Esophagus (tissue), 2 donors: ENCODE results near the gene CALD1. TPM values are rescaled to one million over a fixed set of nuclear protein-coding genes. Genes with fewer than 3 reads are reported as not detected.

ENCODE experiments used
- H3K27ac ChIP-seq, 2 donors: one replicate each; pipeline ENCODE4 v1.5.1; 2013; ENCODE audit warnings: low read depth in 2 of 2, mild to moderate bottlenecking in 2 of 2, inconsistent platforms in 1 of 2, low read length in 1 of 2, moderate library complexity in 1 of 2
- H3K27me3 ChIP-seq, 2 donors: one replicate each; pipeline ENCODE4 v1.6.1; 2013; ENCODE audit warnings: low read length in 2 of 2, control low read depth in 1 of 2, mild to moderate bottlenecking in 1 of 2; ENCODE audit not compliant: insufficient read depth in 2 of 2, control insufficient read depth in 1 of 2
- H3K36me3 ChIP-seq, 2 donors: one replicate each; pipeline ENCODE4 v1.6.1; 2013; ENCODE audit warnings: low read length in 1 of 2; ENCODE audit not compliant: control insufficient read depth in 2 of 2, insufficient read depth in 2 of 2
- H3K4me1 ChIP-seq, 2 donors: one replicate each; pipeline ENCODE4 v1.6.1; 2013; ENCODE audit warnings: low read length in 1 of 2; ENCODE audit not compliant: control insufficient read depth in 2 of 2, insufficient read depth in 2 of 2
- H3K4me3 ChIP-seq, 2 donors: one replicate each; pipeline ENCODE4 v1.5.1; 2013; ENCODE audit warnings: low read length in 2 of 2, mild to moderate bottlenecking in 2 of 2, low read depth in 1 of 2, moderate library complexity in 1 of 2
- H3K9me3 ChIP-seq, 2 donors: one replicate each; pipeline ENCODE4 v1.6.1; 2013; ENCODE audit warnings: mild to moderate bottlenecking in 2 of 2, low read depth in 1 of 2, low read length in 1 of 2, moderate library complexity in 1 of 2; ENCODE audit not compliant: control insufficient read depth in 2 of 2, insufficient read depth in 1 of 2
- WGBS, 2 donors: extraction: QIAGEN DNeasy Blood & Tissue Kit; methylation state at CpG; one replicate each; pipeline ENCODE4 v1.1.7; 2013; 5-methylcytosine and 5-hydroxymethylcytosine counted together
- polyA plus RNA-seq, 2 donors: library from polyadenylated mRNA; stranded (reverse); fragments of 200-250 nt; gene quantifications; one replicate each; pipeline ENCODE4 v1.2.3, GENCODE V29; 2013
- donor health status: healthy with polysubstance abuse.
- donor health status: Bipolar disorder and iron deficiency.

CALD1 gene
- polyA plus RNA-seq, 2 donors: 93.4 to 128 TPM

DNA sequence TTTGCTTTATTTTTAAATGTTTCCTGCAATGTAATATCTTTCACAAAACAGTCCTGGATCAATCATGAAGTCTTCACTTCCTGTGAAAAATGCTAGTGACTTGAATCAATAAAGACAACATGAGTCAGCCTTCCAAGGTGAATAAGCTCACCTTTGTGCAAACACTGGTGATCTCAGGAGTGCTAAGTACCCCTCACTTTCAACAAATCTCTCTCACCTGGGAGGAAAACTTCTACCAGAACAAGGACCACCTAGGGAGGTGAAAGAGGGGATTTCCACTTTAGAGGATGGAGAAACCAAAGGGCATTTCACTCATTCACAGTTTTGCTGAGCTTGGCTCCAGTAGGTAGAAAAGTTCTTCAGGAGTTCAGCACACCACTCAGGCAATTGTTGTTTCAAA is 64.8 kb downstream of the CALD1 start:
- Histone ChIP-seq H3K4me3 (no peak overlapping the region), H3K36me3 (no peaks in the 10 kb centered on the region), H3K4me1 (peaks cover 2 to 4% of the 10 kb centered on the region in 2 donors), H3K27me3 (no peaks in the 10 kb centered on the region), H3K9me3 (no peaks in the 10 kb centered on the region), H3K27ac (no peak overlapping the region)

DNA sequence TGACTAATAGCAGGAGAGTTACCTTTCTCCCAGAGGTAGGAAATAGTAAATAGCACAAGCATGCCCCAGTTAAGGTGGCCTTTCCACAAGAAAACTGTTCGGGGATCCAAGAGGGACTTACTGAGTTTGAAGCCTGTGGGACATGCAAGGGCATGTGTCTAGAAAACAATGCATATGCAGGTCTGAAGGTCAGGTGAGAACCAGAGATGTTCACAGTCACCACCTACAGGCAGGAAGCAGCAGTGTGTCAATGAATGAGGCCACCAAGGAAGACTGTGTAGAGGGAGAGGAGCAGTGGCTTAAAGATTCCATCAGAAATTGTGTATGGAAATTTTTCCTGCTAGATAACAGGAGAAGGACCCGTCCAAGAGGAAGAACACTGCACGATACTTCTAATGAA is 66.0 kb downstream of the CALD1 start:
- peaks cover 2 to 5% of the 10 kb centered on the region in 2 donors for H3K4me1 ChIP-seq
- 63 to 65% methylated on average over 3 of the region's 3 CpGs for WGBS, 2 donors
- H3K4me3 ChIP-seq: no peak overlapping the region
- H3K27me3 ChIP-seq: no peaks in the 10 kb centered on the region
- H3K27ac ChIP-seq: no peak overlapping the region
- H3K36me3 ChIP-seq: no peaks in the 10 kb centered on the region
- no peaks in the 10 kb centered on the region for H3K9me3 ChIP-seq

DNA sequence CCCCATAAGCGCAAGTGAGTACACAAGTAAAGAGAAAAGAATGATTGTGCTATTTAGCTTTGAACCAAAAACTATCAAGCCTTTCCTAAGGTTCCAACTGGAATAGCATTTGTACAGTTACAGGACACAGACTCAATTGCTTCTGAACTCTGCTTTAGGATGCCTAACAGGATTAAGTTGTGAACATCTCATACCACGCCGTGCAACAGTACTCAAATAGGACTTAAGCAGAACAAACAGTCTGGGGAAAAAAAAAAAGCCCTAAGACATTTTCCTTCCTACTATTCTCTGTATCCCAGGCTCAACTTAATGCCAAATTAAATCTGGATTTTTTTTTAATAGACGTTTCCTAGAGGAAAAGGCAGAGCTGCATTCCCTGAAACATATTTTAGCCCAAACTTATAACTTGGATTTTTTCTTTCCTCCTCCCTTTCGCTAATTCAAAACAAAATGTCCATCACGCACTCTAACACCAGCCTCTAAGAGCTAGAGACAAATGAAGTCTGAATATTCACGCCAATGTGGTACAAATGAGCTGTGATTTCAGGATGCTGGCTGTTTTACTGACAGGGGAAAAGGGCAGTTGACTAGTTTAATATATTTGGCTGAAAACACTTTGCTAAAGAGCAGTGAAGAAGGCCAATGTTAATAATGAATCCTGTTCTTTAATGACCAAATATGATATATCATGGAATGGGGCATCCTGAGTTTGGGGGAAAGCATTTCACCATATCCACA is 68.6 kb downstream of the CALD1 start:
- Histone ChIP-seq H3K36me3 (no peaks in the 10 kb centered on the region), H3K9me3 (peaks cover 0 to 2% of the 10 kb centered on the region in 2 donors), H3K27ac (peak overlapping the region; percentile 24 to 57), H3K4me3 (no peak overlapping the region), H3K4me1 (peaks cover 2 to 4% of the 10 kb centered on the region in 2 donors), H3K27me3 (no peaks in the 10 kb centered on the region)
- 65 to 73% methylated on average over 7 of the region's 7 CpGs for WGBS, 2 donors

DNA sequence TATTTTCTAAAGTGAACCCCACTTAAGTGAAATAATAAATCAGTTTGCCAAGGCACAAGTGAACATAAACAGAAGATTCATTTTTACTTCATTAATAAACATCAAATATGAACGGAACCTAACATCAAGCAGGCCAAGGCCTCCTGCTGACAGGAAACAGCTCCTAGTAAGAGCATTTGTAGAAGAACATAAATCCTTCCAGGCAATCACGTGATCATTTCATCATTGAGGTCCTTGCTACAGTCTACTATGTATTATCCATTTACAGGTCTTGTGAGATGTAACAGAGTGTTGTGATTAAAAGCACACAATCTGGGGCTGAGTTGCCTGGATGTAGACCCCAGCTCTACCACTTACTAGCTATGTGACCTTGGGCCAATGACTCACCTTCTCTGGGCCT is 70.6 kb downstream of the CALD1 start:
- Histone ChIP-seq H3K27ac (no peak overlapping the region), H3K27me3 (no peaks in the 10 kb centered on the region), H3K36me3 (no peaks in the 10 kb centered on the region), H3K9me3 (peaks cover 0 to 2% of the 10 kb centered on the region in 2 donors), H3K4me3 (no peak overlapping the region), H3K4me1 (peaks cover 2 to 4% of the 10 kb centered on the region in 2 donors)
- WGBS, 2 donors: 53 to 56% methylated on average over 2 of the region's 2 CpGs

DNA sequence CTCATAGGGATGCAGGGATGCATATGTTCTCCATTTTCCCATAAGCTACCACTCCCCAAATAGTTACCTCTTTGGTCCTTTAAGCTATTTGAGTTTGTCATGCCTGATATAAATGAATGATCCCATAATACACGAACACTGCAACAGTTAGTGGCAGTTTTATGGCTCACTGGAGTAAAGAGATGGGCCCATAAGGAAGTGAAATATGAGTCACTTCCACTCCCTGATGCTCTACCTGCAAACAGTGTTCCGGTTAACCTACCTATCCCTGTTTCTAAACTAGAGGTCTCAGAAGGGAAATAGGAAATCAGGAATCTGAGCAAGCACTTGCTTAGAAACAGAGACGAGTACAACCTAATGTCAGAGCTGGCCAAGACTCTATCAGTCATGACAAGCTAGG is 71.7 kb downstream of the CALD1 start:
- peak overlapping the region in 1 of 2 donors; percentile 9 for H3K27ac ChIP-seq
- no peak overlapping the region for H3K4me3 ChIP-seq
- H3K9me3 ChIP-seq: peaks cover 0 to 2% of the 10 kb centered on the region in 2 donors
- H3K27me3 ChIP-seq: no peaks in the 10 kb centered on the region
- 73 to 76% methylated on average over 3 of the region's 3 CpGs for WGBS, 2 donors
- H3K36me3 ChIP-seq: no peaks in the 10 kb centered on the region
- H3K4me1 ChIP-seq: peaks cover 2% of the 10 kb centered on the region in 2 donors

DNA sequence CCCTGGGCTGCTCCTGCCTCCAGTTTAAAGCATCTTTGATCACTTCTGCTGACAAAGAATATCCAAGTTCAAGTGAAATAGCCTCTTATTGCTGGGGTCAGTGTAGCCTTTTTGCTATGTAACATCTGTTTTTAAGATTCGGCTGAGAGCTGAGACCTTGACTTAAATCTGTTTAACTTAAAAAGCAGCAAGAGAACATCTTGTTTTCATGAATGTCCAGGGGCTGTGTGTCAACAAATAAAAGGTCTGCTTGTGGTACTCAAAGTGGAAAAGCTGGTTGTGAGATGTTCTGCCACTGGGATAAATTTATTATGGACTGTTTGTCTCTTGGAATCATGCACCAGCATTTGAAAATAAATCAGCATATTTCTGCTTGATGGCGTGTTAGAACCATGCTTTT is 73.2 kb downstream of the CALD1 start:
- 57 to 69% methylated on average over 2 of the region's 2 CpGs for WGBS, 2 donors
- peak overlapping the region in 1 of 2 donors; percentile 26 for H3K27ac ChIP-seq

DNA sequence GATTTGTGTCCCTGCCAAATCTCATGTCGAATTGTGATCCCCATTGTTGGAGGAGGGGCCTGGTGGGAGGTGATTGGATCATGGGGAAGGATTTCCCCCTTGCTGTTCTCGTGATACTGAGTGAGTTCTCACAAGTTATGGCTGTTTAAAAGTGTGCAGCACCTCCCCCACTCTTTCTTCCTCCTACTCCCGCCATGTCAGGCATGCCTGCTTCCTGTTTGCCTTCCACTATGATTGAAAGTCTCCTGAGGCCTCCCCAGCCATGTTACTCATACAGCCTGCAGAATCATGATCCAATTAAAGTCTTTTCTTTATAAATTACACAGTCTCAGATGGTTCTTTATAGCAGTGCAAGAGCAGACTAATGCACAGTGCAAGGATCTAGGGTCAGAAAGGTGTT is 75.4 kb downstream of the CALD1 start:
- Histone ChIP-seq H3K27ac (peak overlapping the region; percentile 3 to 18), H3K27me3 (no peaks in the 10 kb centered on the region), H3K4me3 (no peak overlapping the region), H3K4me1 (peaks cover 0 to 2% of the 10 kb centered on the region in 2 donors), H3K36me3 (no peaks in the 10 kb centered on the region), H3K9me3 (peaks cover 0 to 2% of the 10 kb centered on the region in 2 donors)
- 52 to 57% methylated on average over 3 of the region's 3 CpGs for WGBS, 2 donors

More for the DNA sequence above, 73.2 kb downstream of the CALD1 start:
- Histone ChIP-seq H3K36me3 (no peaks in the 10 kb centered on the region), H3K4me3 (no peak overlapping the region), H3K4me1 (peaks cover 0 to 2% of the 10 kb centered on the region in 2 donors), H3K27me3 (no peaks in the 10 kb centered on the region), H3K9me3 (peaks cover 0 to 2% of the 10 kb centered on the region in 2 donors)

DNA sequence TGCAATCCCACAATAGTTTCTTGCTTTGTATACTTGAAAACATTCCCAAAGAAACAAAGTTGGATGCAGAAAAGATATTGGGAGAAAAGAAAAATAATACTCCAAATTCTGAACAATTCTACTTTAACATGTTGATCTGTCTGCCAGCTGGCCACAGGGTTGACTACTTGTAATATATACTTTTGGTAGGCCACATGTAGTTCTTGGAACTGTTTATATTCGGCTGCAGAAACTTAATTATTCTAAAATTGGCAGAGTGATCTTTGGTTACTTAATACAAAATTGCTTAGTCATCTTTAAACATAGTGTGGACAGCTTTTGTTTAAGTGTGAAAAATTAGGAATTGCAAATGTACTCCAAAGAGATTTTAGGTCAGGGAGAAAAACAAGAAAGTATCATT is 76.0 kb downstream of the CALD1 start:
- Histone ChIP-seq H3K36me3 (no peaks in the 10 kb centered on the region), H3K27me3 (no peaks in the 10 kb centered on the region), H3K4me1 (peaks cover 0 to 2% of the 10 kb centered on the region in 2 donors), H3K4me3 (no peak overlapping the region), H3K27ac (no peak overlapping the region), H3K9me3 (peaks cover 0 to 2% of the 10 kb centered on the region in 2 donors)
- WGBS, 2 donors: 19 to 29% methylated on average over 1 of the region's 1 CpG

DNA sequence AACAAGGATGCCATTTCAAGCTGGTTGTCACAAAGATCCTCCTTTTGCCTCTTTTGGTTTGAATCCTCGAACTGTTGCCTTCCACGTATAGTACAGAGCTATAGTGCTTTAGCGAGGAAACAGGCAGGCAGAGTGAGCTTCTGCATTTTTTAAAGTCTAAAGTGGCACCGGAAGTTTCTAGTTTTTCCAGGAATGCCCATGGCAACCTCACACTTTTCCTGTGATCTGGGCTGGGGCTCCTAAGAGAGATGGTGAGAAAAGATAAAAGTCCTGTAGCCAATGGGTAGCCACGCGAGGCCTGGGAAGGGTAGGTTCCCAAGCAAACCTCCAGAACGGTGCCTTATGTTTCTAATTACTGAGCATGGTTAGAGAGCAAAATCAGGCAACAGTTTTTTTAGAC is 76.7 kb downstream of the CALD1 start:
- no peak overlapping the region for H3K4me3 ChIP-seq
- H3K9me3 ChIP-seq: peaks cover 0 to 2% of the 10 kb centered on the region in 2 donors
- H3K27ac ChIP-seq: peak overlapping the region; percentile 6 to 65
- no peaks in the 10 kb centered on the region for H3K4me1 ChIP-seq
- no peaks in the 10 kb centered on the region for H3K36me3 ChIP-seq
- WGBS, 2 donors: 59 to 61% methylated on average over 7 of the region's 7 CpGs
- no peaks in the 10 kb centered on the region for H3K27me3 ChIP-seq

DNA sequence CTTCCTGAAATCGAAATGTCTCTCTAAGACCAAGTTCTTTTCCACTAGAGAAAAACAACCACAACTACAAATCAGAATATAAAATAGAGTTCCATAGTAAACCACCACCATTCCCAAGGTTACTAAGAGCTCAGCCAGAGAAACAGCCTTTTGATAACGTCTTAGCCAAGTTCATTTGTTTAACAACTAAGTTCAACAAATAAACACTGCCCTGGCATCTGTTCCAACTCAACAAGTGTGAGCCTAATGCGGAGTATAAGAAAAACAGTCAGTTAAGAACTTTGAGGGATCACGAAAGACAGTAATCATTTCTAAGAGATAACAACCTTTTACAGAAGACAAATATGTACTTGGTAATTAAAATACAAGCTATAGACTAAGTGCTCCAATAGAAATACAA is 77.3 kb downstream of the CALD1 start:
- Histone ChIP-seq H3K4me3 (no peak overlapping the region), H3K27ac (no peak overlapping the region), H3K9me3 (no peaks in the 10 kb centered on the region), H3K4me1 (no peaks in the 10 kb centered on the region), H3K27me3 (no peaks in the 10 kb centered on the region), H3K36me3 (no peaks in the 10 kb centered on the region)
- 57 to 59% methylated on average over 4 of the region's 4 CpGs for WGBS, 2 donors
